Osteoblast (primary cell): Measurements from ENCODE around the gene TRAPPC6A. TPM values are rescaled to one million over a fixed set of nuclear protein-coding genes. Genes with fewer than 3 reads are reported as not detected.

Experiments
- DNase-seq: peaks from one replicate; pipeline ENCODE4 v3.0.0; 2011; ENCODE audit warnings: low spot score, mixed read lengths; ENCODE audit not compliant: insufficient read length; ENCODE audit errors: missing footprints
- H2AFZ ChIP-seq: 2 replicates; pipeline ENCODE4 v1.6.0; 2011; ENCODE audit warnings: mild to moderate bottlenecking, low read length
- H3K27ac ChIP-seq: 2 replicates; pipeline ENCODE4 v1.5.1; 2011; ENCODE audit warnings: mild to moderate bottlenecking, low read depth, low read length, moderate library complexity
- H3K27me3 ChIP-seq: 2 replicates; pipeline ENCODE4 v1.6.0; 2012; ENCODE audit warnings: mild to moderate bottlenecking, control low read depth, inconsistent platforms, low read length, moderate library complexity; ENCODE audit not compliant: insufficient read depth
- H3K36me3 ChIP-seq: 2 replicates; pipeline ENCODE4 v1.5.1; 2011; ENCODE audit warnings: mild to moderate bottlenecking, low read length, control low read depth, moderate library complexity; ENCODE audit not compliant: insufficient read depth
- H3K4me1 ChIP-seq: 2 replicates; pipeline ENCODE4 v1.5.1; 2011; ENCODE audit warnings: mild to moderate bottlenecking, low read length, control low read depth, moderate library complexity; ENCODE audit not compliant: insufficient read depth
- H3K4me2 ChIP-seq: 2 replicates; pipeline ENCODE4 v1.6.0; 2011; ENCODE audit warnings: mild to moderate bottlenecking, low read length; ENCODE audit not compliant: insufficient read depth
- H3K4me3 ChIP-seq: fragments of 200-600 bp; sonication (generic); 3 replicates; pipeline ENCODE4 v1.5.1; 2012; ENCODE audit warnings: mild to moderate bottlenecking, low read length, inconsistent platforms; ENCODE audit not compliant: insufficient read depth
- H3K79me2 ChIP-seq: 2 replicates; pipeline ENCODE4 v1.6.0; 2012; ENCODE audit warnings: mild to moderate bottlenecking, low read length, control low read depth, inconsistent platforms; ENCODE audit not compliant: insufficient read depth
- H3K9me3 ChIP-seq: 2 replicates; pipeline ENCODE4 v1.5.1; 2011; ENCODE audit warnings: low read depth, low read length, control low read depth
- H4K20me1 ChIP-seq: 2 replicates; pipeline ENCODE4 v1.6.0; 2012; ENCODE audit warnings: mild to moderate bottlenecking, low read length, control low read depth; ENCODE audit not compliant: insufficient read depth
- total RNA-seq: library from RNA; depleted of rRNA; stranded (reverse); fragments of >200 nt; gene quantifications from 2 replicates; pipeline ENCODE4 v1.2.3, GENCODE V29; 2012
- TF ChIP-seq, protein P1 (sequence below): IDR thresholded peaks from 2 replicates; pipeline ENCODE4 v1.5.1; 2011; ENCODE audit warnings: mild to moderate bottlenecking, low read depth, low read length, moderate library complexity; ENCODE audit errors: extremely low read depth

The TRAPPC6A gene
- total RNA-seq, 1 donor = 13.8 TPM

DNA sequence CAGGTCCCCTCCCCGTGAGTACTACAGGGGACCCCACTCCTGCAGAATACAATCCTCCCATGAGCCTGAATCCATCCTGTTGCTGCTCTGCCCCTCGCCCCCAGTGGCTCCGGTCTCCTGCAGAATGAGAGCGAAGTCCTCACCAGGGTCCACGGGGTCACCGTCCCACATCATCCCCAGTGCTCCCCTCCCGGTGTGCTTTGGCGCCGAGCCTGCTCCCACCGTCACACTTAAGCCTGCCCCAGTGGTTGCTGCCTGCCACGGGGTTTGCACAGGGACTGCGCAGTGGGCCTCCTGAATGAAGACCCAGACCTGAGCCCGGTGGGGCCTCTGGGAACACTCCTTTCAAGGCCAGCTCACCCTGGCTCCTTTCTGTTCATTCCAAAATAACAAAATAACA is 47.8 kb downstream of the TRAPPC6A start:
- no peak overlapping the region for H3K27ac ChIP-seq
- TF ChIP-seq, protein P1, sequence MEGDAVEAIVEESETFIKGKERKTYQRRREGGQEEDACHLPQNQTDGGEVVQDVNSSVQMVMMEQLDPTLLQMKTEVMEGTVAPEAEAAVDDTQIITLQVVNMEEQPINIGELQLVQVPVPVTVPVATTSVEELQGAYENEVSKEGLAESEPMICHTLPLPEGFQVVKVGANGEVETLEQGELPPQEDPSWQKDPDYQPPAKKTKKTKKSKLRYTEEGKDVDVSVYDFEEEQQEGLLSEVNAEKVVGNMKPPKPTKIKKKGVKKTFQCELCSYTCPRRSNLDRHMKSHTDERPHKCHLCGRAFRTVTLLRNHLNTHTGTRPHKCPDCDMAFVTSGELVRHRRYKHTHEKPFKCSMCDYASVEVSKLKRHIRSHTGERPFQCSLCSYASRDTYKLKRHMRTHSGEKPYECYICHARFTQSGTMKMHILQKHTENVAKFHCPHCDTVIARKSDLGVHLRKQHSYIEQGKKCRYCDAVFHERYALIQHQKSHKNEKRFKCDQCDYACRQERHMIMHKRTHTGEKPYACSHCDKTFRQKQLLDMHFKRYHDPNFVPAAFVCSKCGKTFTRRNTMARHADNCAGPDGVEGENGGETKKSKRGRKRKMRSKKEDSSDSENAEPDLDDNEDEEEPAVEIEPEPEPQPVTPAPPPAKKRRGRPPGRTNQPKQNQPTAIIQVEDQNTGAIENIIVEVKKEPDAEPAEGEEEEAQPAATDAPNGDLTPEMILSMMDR = no peak
- H2AFZ ChIP-seq = no peak overlapping the region
- H3K9me3 ChIP-seq = no peaks in the 10 kb centered on the region
- no peaks in the 10 kb centered on the region for H3K36me3 ChIP-seq
- no peak overlapping the region for H3K4me2 ChIP-seq
- H3K4me1 ChIP-seq = peaks cover 3% of the 10 kb centered on the region
- peaks cover 91% of the 10 kb centered on the region for H3K79me2 ChIP-seq
- no peaks in the 10 kb centered on the region for H3K27me3 ChIP-seq
- no peak overlapping the region for H3K4me3 ChIP-seq
- peaks cover 67% of the 10 kb centered on the region for H4K20me1 ChIP-seq
- DNase-seq = no peak

DNA sequence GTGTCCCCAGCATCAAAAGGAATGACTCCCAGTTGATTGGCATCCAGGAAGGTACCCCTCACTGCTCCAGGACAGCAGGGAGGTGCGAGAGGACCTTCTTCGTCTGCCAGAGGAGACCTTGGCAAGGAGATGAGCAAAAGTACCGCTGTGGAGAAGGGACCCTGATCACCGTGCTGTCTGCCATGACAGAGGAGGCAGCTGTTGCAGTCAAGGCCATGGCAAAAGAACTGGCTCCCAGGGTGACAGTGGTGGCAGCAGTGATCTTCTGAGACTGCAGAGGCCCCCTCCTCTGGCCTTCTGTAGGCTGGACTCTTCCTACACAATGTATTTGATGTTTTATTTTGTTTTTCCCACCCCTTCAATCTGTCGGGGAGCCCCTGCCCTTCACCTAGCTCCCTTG is 49.2 kb downstream of the TRAPPC6A start:
- H3K79me2 ChIP-seq = peaks cover 90% of the 10 kb centered on the region
- no peak overlapping the region for H2AFZ ChIP-seq
- no peak overlapping the region for H3K4me3 ChIP-seq
- no peak overlapping the region for H3K27ac ChIP-seq
- no peak overlapping the region for H3K4me2 ChIP-seq
- DNase-seq = no peak
- H3K9me3 ChIP-seq = no peaks in the 10 kb centered on the region
- TF ChIP-seq, protein P1 = no peak
- H3K36me3 ChIP-seq = no peaks in the 10 kb centered on the region
- peaks cover 74% of the 10 kb centered on the region for H4K20me1 ChIP-seq
- H3K27me3 ChIP-seq = no peaks in the 10 kb centered on the region
- peaks cover 3% of the 10 kb centered on the region for H3K4me1 ChIP-seq

DNA sequence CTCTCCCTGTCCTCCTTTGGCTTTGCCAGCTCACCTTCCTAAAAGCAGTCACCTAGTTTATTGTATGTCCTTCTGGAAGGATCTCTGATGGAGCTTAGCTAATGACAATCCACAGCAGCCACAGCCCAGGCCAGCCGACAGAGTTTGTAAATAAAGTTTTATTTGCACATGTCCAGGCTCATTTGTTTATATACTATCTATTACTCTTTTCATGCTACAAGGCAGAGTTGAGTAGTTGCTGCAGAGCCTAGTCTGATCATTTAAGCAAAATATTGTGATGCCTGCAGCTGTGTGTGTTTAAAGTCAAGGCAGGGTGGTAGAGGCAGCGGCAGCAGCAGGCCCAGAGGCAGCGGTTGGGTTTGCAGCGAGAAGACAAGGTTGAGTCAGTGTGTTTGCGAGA is 49.9 kb downstream of the TRAPPC6A start:
- H3K4me3 ChIP-seq = no peak overlapping the region
- peaks cover 74% of the 10 kb centered on the region for H4K20me1 ChIP-seq
- TF ChIP-seq, protein P1 = no peak
- H3K27me3 ChIP-seq = no peaks in the 10 kb centered on the region
- H3K4me1 ChIP-seq = peaks cover 3% of the 10 kb centered on the region
- no peak overlapping the region for H3K4me2 ChIP-seq
- no peaks in the 10 kb centered on the region for H3K9me3 ChIP-seq
- no peaks in the 10 kb centered on the region for H3K36me3 ChIP-seq
- peaks cover 90% of the 10 kb centered on the region for H3K79me2 ChIP-seq
- H2AFZ ChIP-seq = no peak overlapping the region
- H3K27ac ChIP-seq = no peak overlapping the region
- DNase-seq = no peak

DNA sequence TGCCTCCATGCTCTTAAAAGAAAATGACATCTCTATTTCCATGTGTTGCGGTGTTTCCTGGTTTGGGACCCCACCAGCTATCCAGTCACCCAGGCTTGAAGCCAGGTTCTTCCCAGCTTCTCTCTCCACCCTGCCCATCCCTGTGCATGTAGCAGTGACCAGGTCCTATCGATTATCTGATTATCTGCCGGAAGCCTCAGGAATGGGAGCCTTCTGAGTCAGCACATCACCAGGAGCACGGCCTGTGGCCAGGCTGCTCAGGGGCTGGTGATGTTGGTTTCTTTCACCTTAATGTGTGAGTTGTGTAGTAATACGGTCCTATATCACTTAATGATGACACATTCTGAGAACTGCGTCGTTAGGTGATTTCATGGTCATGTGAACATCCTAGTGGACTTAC is 51.4 kb downstream of the TRAPPC6A start:
- no peak overlapping the region for H3K4me2 ChIP-seq
- TF ChIP-seq, protein P1 = no peak
- H3K27me3 ChIP-seq = no peaks in the 10 kb centered on the region
- H4K20me1 ChIP-seq = peaks cover 81% of the 10 kb centered on the region
- H3K9me3 ChIP-seq = no peaks in the 10 kb centered on the region
- H3K79me2 ChIP-seq = peaks cover 91% of the 10 kb centered on the region
- no peak overlapping the region for H3K27ac ChIP-seq
- H3K36me3 ChIP-seq = no peaks in the 10 kb centered on the region
- no peak overlapping the region for H2AFZ ChIP-seq
- no peak for DNase-seq
- peaks cover 3% of the 10 kb centered on the region for H3K4me1 ChIP-seq
- no peak overlapping the region for H3K4me3 ChIP-seq
